GM19035 (cell line): Measurements from ENCODE around the gene BCAT1.
"Not testable (repeated sequence)": the region's sequence is repeated elsewhere in the genome, so short reads cannot be mapped to it uniquely, and the experiment has no call there.

Experiments used
- ATAC-seq: cut with Tn5 transposase; IDR thresholded peaks from one replicate; pipeline ENCODE4 v1.9.1; 2021; ENCODE audit not compliant: unreplicated experiment

BCAT1 gene

DNA sequence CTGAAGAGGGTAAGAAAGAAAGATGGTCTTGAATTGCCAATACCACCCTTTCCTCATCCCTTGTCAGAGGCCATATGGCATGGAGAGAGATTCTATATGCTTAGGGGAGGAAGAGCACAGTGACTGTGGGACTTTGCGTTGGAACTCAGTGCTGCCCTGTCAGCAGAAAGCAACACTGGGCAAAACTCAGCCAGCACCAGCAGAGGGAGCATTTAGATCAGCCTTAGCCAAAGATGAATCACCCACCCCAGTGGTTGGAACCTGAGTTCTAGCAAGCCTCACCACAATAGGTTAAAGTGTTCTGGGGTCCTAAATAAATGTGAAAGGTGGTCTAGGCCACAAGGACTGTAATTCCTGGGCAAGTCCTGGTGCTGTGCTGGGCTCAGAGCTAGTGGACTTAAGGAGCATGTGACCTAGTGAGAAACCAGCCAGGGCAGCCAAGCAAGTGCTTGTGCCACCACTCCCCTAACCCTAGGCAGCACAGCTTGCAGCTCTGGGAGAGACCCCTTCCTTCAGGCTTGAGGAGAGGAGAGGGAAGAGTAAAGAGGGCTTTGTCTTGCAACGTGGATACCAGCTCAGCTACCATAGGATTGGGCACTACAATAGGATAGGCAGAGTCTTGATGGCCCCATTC is 11.4 kb upstream of the BCAT1 start:
- peak; percentile 88 for ATAC-seq

DNA sequence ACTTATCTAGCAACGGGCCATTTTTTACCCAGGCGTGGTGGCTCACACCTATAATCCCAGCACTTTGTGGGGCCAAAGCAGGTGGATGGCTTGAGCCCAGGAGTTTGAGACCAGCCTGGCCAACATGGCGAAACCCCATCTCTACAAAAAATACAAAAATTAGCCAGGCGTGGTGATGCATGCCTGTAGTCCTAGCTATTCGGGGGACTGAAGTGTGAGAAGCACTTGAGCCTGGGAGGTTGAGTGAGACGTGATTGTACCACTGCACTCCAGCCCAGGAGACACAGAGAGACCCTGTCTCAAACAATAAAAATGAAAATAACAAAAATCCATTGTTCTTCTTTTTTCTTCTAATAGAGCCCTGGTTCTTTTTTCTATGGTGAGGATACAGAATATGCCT is 7.5 kb upstream of the BCAT1 start:
- ATAC-seq, result not testable (repeated sequence)

DNA sequence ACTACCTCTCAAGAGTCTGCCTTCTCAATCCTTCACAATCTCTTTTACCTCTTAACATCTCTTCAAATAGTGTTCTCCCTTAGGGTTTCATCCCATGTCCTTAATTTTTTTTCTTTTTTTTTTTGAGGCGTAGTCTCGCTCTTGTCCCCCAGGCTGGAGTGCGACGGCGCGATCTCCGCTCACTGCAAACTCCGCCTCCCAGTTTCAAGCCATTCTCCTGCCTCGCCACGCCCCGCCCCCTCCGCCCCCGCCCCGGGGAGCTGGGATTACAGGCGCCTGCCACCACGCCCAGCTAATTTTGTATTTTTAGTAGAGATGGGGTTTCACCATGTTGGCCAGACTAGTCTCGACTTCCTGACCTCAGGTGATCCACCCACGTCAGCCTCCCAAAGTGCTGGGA is 7.0 kb upstream of the BCAT1 start:
- no peak for ATAC-seq

DNA sequence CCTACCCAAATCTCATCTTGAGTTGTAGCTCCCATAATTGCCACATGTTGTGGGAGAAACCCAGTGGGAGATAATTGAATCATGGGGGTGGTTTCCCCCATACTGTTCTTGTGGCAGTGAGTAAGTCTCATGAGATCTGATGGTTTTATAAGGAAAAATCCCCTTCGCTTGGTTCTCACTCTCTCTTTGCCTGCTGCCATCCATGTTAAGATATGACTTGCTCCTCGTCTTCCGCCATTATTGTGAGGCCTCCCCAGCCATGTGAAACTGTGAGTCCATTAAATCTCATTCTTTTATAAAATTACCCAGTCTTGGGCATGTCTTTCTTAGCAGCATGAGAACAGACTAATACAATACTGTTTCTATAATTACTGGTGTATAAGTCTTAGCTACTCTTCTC is 6.5 kb upstream of the BCAT1 start:
- no peak for ATAC-seq

DNA sequence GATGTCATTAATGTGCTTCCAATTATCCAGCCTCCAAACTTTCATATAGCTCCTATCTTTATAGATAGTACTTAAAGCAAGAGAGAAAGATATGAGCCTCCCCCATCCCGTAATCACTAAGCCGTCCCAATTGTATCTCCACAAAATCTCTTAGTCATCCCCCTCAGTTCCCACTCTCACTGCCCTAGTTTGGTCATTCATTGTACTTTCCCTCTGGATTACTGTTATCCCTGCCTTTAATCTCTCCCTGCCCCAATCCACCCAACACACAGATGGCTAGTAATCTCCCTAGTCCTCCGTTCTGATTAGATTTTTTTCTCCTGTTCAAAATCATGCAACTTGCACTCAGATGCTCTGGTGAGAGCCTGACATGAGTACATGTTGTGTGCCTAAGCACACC is 5.4 kb upstream of the BCAT1 start:
- ATAC-seq, result no peak

DNA sequence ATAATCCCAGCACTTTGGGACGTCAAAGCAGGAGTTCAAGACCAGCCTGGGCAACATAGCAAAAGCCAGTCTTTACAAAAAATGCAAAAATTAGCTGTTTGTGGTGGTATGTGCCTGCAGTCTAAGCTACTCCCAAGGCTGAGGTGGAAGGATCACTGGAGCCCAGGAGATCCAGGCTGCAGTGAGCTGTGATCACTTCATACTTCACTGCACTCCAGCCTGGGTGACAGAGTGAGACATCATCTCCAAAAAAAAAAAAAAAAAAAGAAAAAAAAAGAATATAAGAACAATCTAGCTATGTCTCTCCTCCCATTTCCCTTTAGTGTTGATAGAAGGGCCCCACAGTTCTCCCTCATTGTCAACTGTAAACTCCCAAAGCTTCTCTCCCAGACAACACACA is 3.5 kb upstream of the BCAT1 start:
- ATAC-seq, result no peak

DNA sequence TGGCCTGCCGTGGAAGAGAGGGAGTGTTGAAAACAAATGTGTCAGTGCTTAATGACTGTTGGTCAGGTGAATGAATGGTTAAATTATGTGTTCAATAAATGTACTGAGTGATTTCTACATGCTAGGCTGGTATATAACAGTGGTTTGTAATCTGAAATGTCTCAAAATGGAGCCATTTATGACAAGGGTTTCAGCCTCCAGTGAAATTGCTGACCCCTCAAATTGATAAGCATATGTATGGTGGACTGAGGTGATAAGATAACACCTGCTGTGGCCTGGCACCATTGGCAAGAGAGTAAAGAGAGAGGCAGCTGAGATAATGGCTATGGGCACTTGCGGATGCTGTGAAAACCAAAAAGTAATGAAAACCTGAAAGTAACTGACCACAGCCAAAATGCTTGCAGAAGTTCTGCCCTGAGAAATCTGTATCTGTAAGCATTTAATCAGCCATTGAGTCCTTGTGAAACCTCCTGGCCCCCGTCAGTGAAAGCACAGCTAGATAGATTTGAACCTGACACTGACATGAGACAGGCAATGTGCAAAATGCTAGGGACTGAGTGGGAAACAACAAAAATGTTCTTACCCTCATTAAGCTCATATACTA is 1.4 kb upstream of the BCAT1 start:
- peak; percentile 38 for ATAC-seq

DNA sequence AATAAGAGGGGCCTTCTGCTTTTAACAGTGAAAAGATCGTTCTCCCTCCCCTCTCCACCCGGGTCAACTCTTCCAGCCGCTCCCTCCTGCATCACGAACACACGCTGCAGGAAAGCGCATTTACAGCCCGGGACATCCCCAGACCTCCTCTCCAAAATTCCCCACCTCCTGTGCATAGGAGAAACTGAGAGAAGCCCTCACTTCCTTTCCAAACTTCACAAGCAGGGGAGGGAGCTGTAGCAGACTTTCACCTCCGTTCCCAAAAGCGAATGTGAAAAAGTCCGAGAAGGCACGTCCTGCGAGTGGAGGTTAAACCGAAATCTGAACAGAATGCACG is 513 bp downstream of the BCAT1 start:
- peak; percentile 34 for ATAC-seq

DNA sequence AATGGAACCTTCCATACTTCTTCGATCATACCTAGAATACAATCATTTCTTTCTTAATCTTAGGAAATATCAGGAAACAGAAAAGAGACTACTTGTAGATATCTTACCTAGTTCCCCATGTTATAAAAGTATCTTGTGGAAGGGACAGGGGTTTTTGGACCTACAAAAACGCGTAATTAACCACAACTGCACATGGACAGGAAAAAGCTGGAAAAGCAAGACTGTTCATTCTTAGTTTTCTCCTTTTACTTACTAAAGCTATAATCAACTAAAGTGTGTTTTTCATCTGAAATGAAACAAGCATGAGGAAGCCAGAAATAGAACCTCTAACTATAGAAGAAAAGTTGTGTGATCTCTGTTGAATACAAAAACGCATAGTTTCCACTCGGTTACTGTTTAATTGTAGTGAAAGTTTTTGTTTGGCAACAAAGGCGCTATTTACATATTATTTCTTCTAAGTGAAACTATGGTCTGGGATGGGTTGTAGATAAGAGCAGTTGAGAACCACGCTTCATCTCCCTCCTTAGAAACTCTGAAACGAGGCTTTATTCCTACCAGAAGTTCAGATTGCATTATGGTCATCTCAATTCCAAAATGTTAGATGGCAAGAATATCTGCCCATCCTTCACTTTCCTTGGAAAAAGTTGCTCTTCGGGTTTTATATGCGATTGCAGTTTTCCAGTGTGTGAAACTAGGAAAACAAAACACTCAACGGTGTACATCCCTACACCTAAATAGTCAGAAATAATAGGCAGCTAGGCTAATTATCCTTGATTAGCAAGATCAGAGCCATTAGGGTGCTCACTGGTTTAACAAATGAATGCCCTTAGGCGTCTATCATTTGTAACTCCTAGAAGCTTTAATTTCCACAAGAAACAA is 1.1 kb downstream of the BCAT1 start:
- no peak for ATAC-seq

DNA sequence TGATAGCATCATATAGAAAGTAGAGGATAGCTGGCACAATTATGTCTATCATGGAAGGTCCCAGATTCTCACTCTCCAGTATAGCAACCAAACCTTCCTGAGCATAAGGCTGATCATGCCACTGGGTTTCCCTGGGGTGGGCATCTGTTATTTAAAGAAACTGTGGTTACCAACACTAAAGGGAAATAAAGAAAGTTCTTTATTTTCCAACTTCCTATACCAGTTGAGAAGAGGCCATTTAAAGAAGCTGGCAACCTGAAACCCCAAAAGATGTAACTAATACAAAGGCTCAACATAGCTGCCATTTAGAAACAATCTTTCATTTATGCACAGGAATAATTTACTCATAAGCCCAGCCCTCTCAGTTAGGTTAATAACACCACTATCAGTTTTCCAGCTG is 3.1 kb downstream of the BCAT1 start:
- no peak for ATAC-seq

DNA sequence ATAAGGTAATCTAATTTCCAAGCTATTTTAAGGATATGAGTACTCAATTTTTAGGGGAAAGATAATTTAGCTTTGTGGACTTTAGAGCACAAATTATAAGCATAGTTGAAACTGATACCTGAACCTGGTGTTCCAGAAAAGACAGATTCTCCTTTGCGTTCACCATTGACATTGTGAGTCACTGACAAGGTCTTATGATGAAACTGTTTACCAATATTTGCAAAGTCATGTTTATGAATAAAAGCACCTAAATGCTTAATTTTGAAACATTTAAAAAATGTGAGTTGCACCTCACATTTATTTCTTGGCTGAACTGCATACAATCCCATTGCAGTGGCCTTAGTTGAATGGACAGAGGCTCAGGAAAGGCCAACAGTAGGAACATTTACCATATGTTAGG is 3.9 kb downstream of the BCAT1 start:
- no peak for ATAC-seq

DNA sequence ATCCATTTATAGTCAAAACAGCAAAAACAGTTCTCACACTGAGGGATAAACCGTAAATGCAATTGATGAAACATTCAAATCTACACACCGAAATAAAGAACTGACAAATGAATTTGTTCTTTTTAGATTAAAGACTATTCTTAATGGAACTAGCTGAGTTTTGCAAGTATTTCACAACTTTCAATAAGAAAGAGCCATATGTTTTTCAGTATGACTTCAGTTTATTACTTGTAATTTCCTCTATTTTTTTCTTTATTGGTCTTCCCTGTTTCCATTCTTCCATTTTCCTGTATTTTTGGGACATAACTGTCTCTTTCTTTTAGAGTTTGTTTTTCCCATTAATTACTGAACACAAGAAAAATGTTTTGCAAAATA is 4.3 kb downstream of the BCAT1 start:
- no peak for ATAC-seq

DNA sequence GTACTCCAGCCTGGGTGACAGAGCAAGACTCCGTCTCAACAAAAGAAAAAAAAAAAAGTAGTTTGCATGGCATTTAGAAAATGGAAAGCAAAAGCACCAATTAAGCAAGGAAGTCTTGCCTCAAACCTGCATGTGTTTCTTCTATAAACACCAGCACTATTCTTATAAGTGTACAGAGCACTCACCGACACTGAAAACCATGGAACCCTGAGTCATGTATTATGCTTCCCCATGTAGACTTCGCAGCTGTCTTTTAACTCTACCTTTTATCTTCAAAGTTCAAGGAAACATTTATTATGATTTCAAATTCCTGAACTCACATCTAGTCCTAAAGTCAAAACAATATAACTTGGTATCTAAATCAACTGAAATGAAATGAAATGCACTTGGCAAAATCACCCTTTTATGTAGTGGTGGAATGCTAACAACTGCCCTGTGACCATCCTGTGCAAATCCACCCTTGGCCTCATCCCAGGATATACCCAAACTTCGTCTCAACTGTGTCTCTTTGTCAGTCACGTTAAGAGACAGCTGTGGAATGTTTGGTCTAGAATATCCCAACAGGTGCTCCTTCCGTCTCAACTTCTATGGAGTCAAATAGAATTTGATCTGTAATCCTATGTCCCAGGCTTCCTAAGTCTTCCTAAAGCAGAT is 4.8 kb downstream of the BCAT1 start:
- ATAC-seq, result no peak

DNA sequence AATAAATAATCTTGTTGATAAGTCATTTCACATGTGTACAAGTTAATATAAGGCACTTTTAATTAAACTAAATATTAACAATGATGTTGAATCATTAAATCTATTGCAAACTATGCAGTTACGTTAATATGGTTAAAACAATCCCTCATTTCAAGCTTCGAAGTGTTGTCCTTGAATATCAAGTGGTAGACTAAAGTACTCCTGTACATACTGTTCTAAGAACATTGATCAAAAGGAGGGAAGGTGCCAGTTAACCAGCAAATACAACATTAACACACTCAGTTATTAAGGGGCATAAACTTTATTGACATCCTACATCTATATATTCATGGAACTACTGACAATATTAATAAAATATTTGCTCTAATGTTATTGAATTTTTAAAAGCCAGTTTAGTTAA is 8.7 kb downstream of the BCAT1 start:
- no peak for ATAC-seq

DNA sequence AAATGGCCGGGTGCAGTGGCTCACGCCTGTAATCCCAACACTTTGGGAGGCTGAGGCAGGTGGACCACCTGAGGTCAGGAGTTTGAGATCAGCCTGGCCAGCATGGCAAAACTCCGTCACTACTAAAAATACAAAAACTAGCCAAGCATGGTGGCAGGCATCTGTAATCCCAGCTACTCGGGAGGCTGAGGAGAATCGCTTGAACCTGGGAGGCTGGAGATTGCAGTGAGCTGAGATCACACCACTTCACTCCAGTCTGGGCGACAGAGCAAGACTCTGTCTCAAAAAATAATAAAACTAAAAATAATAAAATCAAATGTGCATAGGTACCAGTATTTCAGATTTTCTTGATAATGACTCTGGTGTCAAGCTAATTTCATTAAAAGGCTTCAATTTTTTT is 9.3 kb downstream of the BCAT1 start:
- ATAC-seq, result not testable (repeated sequence)

DNA sequence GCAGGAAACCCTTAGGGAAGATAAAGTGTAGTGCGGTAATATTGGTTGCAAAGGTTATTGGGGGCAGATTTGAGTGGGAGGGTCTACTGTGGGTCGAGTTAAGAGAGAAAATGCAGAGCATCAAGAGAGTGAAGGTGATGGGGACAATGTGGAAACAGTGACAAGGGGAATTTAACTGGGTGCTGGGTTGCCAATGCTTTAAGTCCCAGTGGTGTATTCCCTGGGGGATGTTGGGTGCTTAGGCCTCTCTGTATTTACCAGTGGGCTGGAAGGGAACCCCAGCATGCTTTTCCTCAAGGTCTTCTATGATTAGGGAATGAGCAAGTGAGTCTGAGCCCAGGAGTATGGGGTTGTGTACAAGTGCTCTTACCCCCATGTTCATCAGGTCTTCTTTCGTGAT is 10.6 kb downstream of the BCAT1 start:
- no peak for ATAC-seq

DNA sequence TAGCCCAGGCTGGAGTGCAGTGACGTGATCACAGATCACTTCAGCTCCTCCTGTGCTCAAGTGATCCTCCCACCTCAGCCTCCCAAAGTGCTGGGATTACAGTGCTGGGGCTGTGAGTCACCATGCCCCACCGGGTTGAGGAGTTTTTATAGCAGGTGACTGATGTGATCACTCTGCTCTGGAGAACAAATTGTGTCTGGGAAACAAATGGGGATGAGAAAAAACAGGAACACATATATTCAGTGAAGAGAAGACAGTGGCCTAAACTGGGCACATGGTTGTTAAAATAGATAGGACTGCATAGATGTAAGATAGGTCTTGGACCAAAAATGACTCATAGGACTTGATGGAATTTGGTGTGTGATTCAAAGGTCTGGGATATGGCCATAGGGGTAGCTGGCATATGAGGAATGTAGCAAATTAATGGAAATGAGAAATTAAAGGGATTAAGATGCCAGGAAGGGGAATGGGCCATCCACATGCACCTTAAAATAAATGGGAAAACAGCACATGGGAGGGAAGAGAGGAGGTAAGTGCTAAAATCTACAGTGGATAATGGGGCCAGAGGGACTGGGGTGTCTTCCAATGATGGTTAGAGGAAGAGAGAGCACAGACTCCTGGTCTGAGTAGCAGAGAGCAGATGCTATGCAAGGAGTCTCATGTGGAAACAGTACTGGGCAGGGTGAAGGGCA is 11.2 kb downstream of the BCAT1 start:
- no peak for ATAC-seq

DNA sequence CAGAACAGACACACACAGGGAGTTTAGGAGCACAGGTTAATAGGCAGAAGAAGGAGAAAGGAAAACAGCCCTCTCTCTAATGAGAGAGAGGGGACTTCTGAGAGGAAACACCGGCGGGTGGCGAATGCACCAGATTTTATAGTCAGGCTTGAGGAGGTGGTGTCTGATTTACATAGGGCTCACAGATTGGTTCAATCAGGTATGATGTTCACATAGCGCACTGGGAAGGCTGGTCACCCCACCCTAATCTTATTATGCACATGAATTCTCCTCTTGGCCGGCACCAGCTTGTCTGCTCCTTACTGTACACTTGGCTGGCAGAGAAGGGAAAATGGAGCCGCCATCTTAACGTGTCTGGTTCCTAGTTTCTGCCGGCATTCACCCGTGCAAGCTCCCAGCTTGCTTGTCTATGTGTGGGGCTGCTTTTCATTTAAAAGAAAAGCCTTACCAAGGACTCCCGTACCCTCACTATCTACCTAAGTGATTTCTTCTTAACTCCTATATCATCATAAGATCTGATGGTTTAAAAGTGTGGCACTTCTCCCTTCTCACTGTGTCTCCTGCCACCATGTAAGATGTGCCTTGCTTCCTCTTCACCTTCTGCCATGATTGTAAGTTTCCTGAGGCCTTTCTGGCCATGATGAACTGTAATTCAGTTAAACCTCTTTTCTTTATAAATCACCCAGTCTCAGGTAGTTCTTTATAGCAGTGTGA is 15.1 kb downstream of the BCAT1 start:
- no peak for ATAC-seq

DNA sequence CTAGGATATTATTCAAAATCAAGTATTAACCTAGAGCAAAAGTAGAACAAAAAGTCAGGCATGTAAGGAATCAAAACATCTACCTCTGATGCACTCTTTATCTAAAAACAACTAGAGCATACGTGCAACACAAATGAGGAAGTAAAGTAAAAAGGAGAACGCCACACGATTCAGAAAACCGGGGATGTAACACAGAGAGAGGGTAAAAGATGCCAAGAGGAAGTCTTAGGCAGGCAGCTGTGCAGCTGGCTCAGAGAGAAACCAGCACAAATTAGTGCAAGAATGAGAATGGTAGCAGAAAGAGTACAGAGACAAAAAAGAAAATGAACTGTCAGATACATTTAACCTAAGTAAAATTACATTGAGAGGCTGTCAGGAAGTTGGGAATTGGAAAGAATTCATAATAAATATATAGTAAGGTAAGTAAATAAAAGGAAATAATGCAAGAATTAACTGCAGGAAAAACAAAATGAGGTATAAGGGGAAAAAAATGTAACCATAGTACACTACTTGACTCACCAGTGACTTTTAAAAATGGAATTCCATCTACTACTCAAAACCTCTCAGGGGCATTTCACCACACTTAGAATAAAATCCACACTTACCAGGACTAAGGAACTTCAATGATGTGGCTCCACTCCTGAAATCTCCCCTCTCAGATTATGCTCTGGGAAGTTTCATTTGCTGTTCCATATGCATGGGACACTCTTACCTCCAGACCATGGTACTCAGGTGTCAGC is 17.1 kb downstream of the BCAT1 start:
- ATAC-seq, result peak; percentile 87

DNA sequence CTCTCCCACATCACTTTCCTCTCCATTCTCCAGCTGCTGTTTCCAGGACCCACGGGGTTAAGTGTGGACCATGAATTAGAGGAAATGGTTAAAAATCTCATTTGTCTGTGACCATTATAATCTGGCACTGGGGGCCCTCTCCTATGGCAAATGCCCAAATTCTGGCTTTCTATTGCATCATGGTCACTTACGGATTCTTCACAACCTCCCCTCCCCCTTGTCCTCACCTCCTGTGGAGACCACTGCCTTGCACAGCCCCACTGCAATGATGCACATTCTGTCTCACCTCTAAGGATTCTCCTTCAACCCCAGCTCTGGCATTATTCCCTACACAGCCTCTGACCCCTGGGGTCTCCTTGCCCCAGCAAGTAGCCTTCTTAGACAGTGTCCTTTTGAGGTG is 18.9 kb downstream of the BCAT1 start:
- no peak for ATAC-seq
